GM12875 (cell line): ENCODE results near the gene PUDP.

Experiments used
- H3K4me3 ChIP-seq: one replicate; pipeline ENCODE4 v1.5.1; 2011; ENCODE audit warnings: low read depth, low read length, control low read depth
- CTCF ChIP-seq: IDR thresholded peaks from 2 replicates; pipeline ENCODE4 v1.5.1; 2011; ENCODE audit warnings: low read depth, mild to moderate bottlenecking, control low read depth, inconsistent platforms, low read length, moderate library complexity, borderline replicate concordance; ENCODE audit not compliant: insufficient read depth

PUDP gene

GRCh38 chrX:7147978-7148854 is at the start of gene PUDP:
Gene PUDP (minus strand): TSS chrX:7148153. CDS start chrX:7148113, 40 bp downstream.
- H3K4me3 ChIP-seq: peak within 1 kb of the TSS; percentile 99
- TF ChIP-seq CTCF: no peak

- no peak overlapping the region for H3K4me3 ChIP-seq
- no peak for TF ChIP-seq CTCF
These were observed 46.7 kb upstream of the PUDP start for GRCh38 chrX:7194606-7195005.

- H3K4me3 ChIP-seq: no peak overlapping the region
- no peak for TF ChIP-seq CTCF
These were observed 44.9 kb upstream of the PUDP start for GRCh38 chrX:7192871-7193270.

- no peak overlapping the region for H3K4me3 ChIP-seq
- no peak for TF ChIP-seq CTCF
These were observed 43.7 kb upstream of the PUDP start for GRCh38 chrX:7191681-7192110.

GRCh38 chrX:7190157-7190556 is 42.2 kb upstream of the PUDP start:
- TF ChIP-seq CTCF: no peak
- H3K4me3 ChIP-seq: no peak overlapping the region

- H3K4me3 ChIP-seq: no peak overlapping the region
- TF ChIP-seq CTCF: no peak
These were observed 40.7 kb upstream of the PUDP start for GRCh38 chrX:7188672-7189071.

- no peak overlapping the region for H3K4me3 ChIP-seq
- TF ChIP-seq CTCF: no peak
These were observed 36.9 kb upstream of the PUDP start for GRCh38 chrX:7184816-7185215.
